Measurements from ENCODE around the gene IFT74. TPM values are rescaled to one million over a fixed set of nuclear protein-coding genes. Genes with fewer than 3 reads are reported as not detected.

The IFT74 gene
- total and polyA plus RNA-seq, 2 of the 13 experiments (the other 11 are each of a cell fraction or from before 2014, with no cell fraction given), result 4.2 to 12.3 TPM

DNA sequence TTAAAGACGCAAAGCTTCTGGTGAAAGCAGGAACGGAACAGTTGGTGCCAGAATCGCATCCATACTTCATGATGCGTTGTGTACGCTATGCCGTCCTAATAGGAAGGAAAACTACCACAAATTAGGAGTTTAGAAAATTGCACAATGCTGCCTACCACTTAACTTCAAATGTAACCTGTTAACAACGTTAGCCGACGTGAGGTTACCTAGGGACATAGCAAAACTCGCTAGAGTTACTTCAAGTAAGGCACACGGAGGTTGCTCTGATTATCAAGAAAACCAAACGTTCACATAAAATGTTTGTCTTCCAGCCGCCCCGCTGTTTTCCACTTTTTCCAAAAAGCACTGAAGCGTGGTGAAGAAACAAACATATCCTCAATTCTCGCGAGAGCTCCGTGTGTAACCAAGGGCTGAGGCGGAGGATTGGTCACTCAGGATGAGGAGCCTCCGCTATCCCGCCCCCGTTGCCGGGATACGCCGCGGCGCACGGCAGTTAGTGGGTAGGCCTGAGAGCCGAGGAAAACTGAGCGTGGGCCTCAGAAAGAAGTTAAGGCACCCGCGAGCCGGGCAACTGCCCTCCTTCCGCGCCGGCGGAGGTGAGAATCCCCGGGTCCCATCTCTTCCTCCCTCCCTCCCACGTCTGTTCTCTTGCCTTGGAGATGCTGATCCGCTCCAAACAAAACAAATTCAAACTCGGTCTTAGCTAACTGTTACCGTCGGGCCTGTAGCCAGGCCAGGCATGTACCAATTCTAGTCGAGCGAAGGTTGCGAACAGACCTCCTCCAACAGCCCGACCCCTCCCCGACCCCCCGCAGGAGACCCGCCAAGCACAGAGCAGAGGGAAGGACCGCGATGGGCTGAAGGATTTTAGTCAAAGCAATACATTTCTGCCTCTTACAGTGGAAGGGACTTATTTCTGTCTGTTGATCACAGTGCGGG lies at the start of gene IFT74 (continued):
- TF ChIP-seq REL (CRISPR knock-in tag; conservative IDR thresholded peaks at IDR 0.05) (no peak), KAT2B (IDR thresholded peaks at IDR 0.05; ENCODE audit: borderline replicate concordance, low read depth, low read length) (no peak), ZBTB7B (CRISPR knock-in tag; IDR thresholded peaks at IDR 0.05) (no peak), ZSCAN29 (CRISPR knock-in tag; conservative IDR thresholded peaks at IDR 0.05) (no peak), ZNF264 (CRISPR knock-in tag; IDR thresholded peaks at IDR 0.05) (0 out of 2 replicates have a peak, but pooled peaks have one; percentile 17), AGO2 (optimal IDR thresholded peaks at IDR 0.05; ENCODE audit: low read depth, low read length) (no peak), JUND (CRISPR knock-in tag; IDR thresholded peaks at IDR 0.05) (no peak), ZFY (CRISPR knock-in tag; IDR thresholded peaks at IDR 0.05) (peak; percentile 96), ZNF839 (CRISPR knock-in tag; IDR thresholded peaks at IDR 0.05; ENCODE audit: borderline replicate concordance) (no peak), ZFP1 (CRISPR knock-in tag; IDR thresholded peaks at IDR 0.05) (no peak), E2F2 (CRISPR knock-in tag; IDR thresholded peaks at IDR 0.05; ENCODE audit: borderline replicate concordance) (no peak), ZNF460 (CRISPR knock-in tag; IDR thresholded peaks at IDR 0.05; ENCODE audit: borderline replicate concordance) (no peak), GMEB2 (CRISPR knock-in tag; IDR thresholded peaks at IDR 0.05; ENCODE audit: low read depth) (no peak), CHCHD3 (CRISPR knock-in tag; IDR thresholded peaks at IDR 0.05) (no peak), ZNF441 (CRISPR knock-in tag; IDR thresholded peaks at IDR 0.05; ENCODE audit: borderline replicate concordance) (no peak), HMGA1 (CRISPR knock-in tag; conservative IDR thresholded peaks at IDR 0.05) (no peak), ZNF605 (CRISPR knock-in tag; IDR thresholded peaks at IDR 0.05) (0 out of 2 replicates have a peak, but pooled peaks have one; percentile 39), CENPT (CRISPR knock-in tag; IDR thresholded peaks at IDR 0.05; ENCODE audit: low read depth) (no peak), ZNF747 (CRISPR knock-in tag; IDR thresholded peaks at IDR 0.05; ENCODE audit: borderline replicate concordance) (no peak), ARHGAP35 (CRISPR knock-in tag; IDR thresholded peaks at IDR 0.05; ENCODE audit: borderline replicate concordance) (no peak)
- TF ChIP-seq, protein P1, sequence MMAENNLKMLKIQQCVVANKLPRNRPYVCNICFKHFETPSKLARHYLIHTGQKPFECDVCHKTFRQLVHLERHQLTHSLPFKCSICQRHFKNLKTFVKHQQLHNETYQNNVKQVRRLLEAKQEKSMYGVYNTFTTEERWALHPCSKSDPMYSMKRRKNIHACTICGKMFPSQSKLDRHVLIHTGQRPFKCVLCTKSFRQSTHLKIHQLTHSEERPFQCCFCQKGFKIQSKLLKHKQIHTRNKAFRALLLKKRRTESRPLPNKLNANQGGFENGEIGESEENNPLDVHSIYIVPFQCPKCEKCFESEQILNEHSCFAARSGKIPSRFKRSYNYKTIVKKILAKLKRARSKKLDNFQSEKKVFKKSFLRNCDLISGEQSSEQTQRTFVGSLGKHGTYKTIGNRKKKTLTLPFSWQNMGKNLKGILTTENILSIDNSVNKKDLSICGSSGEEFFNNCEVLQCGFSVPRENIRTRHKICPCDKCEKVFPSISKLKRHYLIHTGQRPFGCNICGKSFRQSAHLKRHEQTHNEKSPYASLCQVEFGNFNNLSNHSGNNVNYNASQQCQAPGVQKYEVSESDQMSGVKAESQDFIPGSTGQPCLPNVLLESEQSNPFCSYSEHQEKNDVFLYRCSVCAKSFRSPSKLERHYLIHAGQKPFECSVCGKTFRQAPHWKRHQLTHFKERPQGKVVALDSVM (CRISPR knock-in tag; IDR thresholded peaks at IDR 0.05), result no peak
- TF ChIP-seq, protein P2, sequence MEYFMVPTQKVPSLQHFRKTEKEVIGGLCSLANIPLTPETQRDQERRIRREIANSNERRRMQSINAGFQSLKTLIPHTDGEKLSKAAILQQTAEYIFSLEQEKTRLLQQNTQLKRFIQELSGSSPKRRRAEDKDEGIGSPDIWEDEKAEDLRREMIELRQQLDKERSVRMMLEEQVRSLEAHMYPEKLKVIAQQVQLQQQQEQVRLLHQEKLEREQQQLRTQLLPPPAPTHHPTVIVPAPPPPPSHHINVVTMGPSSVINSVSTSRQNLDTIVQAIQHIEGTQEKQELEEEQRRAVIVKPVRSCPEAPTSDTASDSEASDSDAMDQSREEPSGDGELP (IDR thresholded peaks at IDR 0.05; ENCODE audit: borderline replicate concordance, low read depth), result no peak

Data from HepG2 (cell line).